ENCODE measurements around the gene MARCHF10.

DNA sequence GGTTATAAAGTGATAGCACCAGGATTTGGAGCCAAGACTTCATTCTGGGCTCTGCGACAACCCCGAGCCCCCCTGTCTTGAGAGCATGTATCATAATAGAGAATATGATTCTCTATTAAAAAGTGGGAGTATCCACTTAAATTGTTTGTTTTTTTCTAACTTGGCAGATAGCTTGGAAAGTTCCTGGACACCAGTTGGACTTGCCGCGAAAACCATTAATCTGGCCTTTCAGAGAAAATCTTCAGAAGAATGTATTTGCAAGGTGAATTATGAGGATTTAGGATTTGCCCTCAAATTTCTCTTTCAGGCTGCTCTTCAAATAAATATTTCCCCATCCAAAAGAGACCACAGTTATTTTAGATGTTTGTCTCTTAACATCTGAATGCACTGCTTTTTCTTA is 53.5 kb downstream of the MARCHF10 start:
- TF ChIP-seq SP1 (IDR thresholded peaks at IDR 0.05) (no peak), FOXK2 (IDR thresholded peaks at IDR 0.05) (no peak), NFRKB (IDR thresholded peaks at IDR 0.05) (no peak), FOXA1 (IDR thresholded peaks at IDR 0.05) (no peak), ZNF384 (IDR thresholded peaks at IDR 0.05) (no peak), SUZ12 (IDR thresholded peaks at IDR 0.05) (no peak), BHLHE40 (IDR thresholded peaks at IDR 0.05; ENCODE audit: borderline replicate concordance) (no peak), ARNT (IDR thresholded peaks at IDR 0.05) (no peak), HDGF (IDR thresholded peaks at IDR 0.05; ENCODE audit: borderline replicate concordance) (no peak)
- TF ChIP-seq, protein P1, sequence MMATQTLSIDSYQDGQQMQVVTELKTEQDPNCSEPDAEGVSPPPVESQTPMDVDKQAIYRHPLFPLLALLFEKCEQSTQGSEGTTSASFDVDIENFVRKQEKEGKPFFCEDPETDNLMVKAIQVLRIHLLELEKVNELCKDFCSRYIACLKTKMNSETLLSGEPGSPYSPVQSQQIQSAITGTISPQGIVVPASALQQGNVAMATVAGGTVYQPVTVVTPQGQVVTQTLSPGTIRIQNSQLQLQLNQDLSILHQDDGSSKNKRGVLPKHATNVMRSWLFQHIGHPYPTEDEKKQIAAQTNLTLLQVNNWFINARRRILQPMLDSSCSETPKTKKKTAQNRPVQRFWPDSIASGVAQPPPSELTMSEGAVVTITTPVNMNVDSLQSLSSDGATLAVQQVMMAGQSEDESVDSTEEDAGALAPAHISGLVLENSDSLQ (IDR thresholded peaks at IDR 0.05), result no peak
